ENCODE measurements around the gene LRRN4.

Gene LRRN4

GRCh38 chr20:6053776-6054688 is at the start of gene LRRN4:
LRRN4 (minus strand) TSS chr20:6054060; CDS start chr20:6052799, 1,261 bp downstream.
- no peak within 1 kb of the TSS for H3K4me3 Mint-ChIP-seq
- no peaks in the 10 kb centered on the region for H3K9me3 Mint-ChIP-seq
- no peaks in the 10 kb centered on the region for H3K36me3 Mint-ChIP-seq (ENCODE audit: low read depth)
- H3K27me3 Mint-ChIP-seq = peaks cover 44% of the 10 kb centered on the region
- peaks cover 6% of the 10 kb centered on the region for H3K4me1 Mint-ChIP-seq (ENCODE audit: low read depth)
- no peak within 1 kb of the TSS for H3K27ac Mint-ChIP-seq
- DNase-seq = no peak

GRCh38 chr20:6103301-6103700 is 49.4 kb upstream of the LRRN4 start:
- no peaks in the 10 kb centered on the region for H3K4me1 Mint-ChIP-seq (ENCODE audit: low read depth)

GRCh38 chr20:6101346-6101745 is 47.5 kb upstream of the LRRN4 start:
- Mint-ChIP-seq H3K4me1 (ENCODE audit: low read depth) (no peaks in the 10 kb centered on the region), H3K4me3 (no peak overlapping the region)
- no peak for DNase-seq

More at GRCh38 chr20:6103301-6103700, 49.4 kb upstream of the LRRN4 start:
- no peaks in the 10 kb centered on the region for H3K36me3 Mint-ChIP-seq (ENCODE audit: low read depth)
- H3K27ac Mint-ChIP-seq = no peak overlapping the region
- no peak overlapping the region for H3K4me3 Mint-ChIP-seq
- H3K9me3 Mint-ChIP-seq = no peaks in the 10 kb centered on the region
- peaks cover 2% of the 10 kb centered on the region for H3K27me3 Mint-ChIP-seq
- no peak for DNase-seq

GRCh38 chr20:6100246-6100645 is 46.4 kb upstream of the LRRN4 start:
- no peak overlapping the region for H3K4me3 Mint-ChIP-seq
- no peaks in the 10 kb centered on the region for H3K36me3 Mint-ChIP-seq (ENCODE audit: low read depth)
- H3K27ac Mint-ChIP-seq = no peak overlapping the region
- DNase-seq = no peak
- no peaks in the 10 kb centered on the region for H3K4me1 Mint-ChIP-seq (ENCODE audit: low read depth)
- H3K9me3 Mint-ChIP-seq = no peaks in the 10 kb centered on the region
- H3K27me3 Mint-ChIP-seq = peaks cover 6% of the 10 kb centered on the region

More at GRCh38 chr20:6101346-6101745, 47.5 kb upstream of the LRRN4 start:
- Mint-ChIP-seq H3K36me3 (ENCODE audit: low read depth) (no peaks in the 10 kb centered on the region), H3K9me3 (no peaks in the 10 kb centered on the region), H3K27me3 (peaks cover 6% of the 10 kb centered on the region), H3K27ac (no peak overlapping the region)

GRCh38 chr20:6099819-6100218 is 46.0 kb upstream of the LRRN4 start:
- no peak for DNase-seq
- Mint-ChIP-seq H3K27me3 (peaks cover 6% of the 10 kb centered on the region), H3K4me1 (ENCODE audit: low read depth) (no peaks in the 10 kb centered on the region), H3K4me3 (no peak overlapping the region), H3K9me3 (no peaks in the 10 kb centered on the region), H3K36me3 (ENCODE audit: low read depth) (no peaks in the 10 kb centered on the region), H3K27ac (no peak overlapping the region)

GRCh38 chr20:6095409-6095808 is 41.5 kb upstream of the LRRN4 start:
- DNase-seq = no peak

GRCh38 chr20:6094565-6094964 is 40.7 kb upstream of the LRRN4 start:
- H3K27me3 Mint-ChIP-seq = peaks cover 25% of the 10 kb centered on the region
- H3K4me3 Mint-ChIP-seq = no peak overlapping the region
- H3K36me3 Mint-ChIP-seq (ENCODE audit: low read depth) = no peaks in the 10 kb centered on the region
- no peaks in the 10 kb centered on the region for H3K4me1 Mint-ChIP-seq (ENCODE audit: low read depth)
- DNase-seq = no peak
- H3K9me3 Mint-ChIP-seq = no peaks in the 10 kb centered on the region
- H3K27ac Mint-ChIP-seq = no peak overlapping the region

More at GRCh38 chr20:6095409-6095808, 41.5 kb upstream of the LRRN4 start:
- Mint-ChIP-seq H3K36me3 (ENCODE audit: low read depth) (no peaks in the 10 kb centered on the region), H3K9me3 (no peaks in the 10 kb centered on the region), H3K4me3 (no peak overlapping the region), H3K4me1 (ENCODE audit: low read depth) (no peaks in the 10 kb centered on the region), H3K27ac (no peak overlapping the region), H3K27me3 (peaks cover 22% of the 10 kb centered on the region)

- no peak for DNase-seq
- H3K27me3 Mint-ChIP-seq = peaks cover 27% of the 10 kb centered on the region
- no peak overlapping the region for H3K27ac Mint-ChIP-seq
- H3K4me3 Mint-ChIP-seq = no peak overlapping the region
- no peaks in the 10 kb centered on the region for H3K9me3 Mint-ChIP-seq
- H3K36me3 Mint-ChIP-seq (ENCODE audit: low read depth) = no peaks in the 10 kb centered on the region
- no peaks in the 10 kb centered on the region for H3K4me1 Mint-ChIP-seq (ENCODE audit: low read depth)
Measured at GRCh38 chr20:6094063-6094462, 40.2 kb upstream of the LRRN4 start.

GRCh38 chr20:6091661-6092060 is 37.8 kb upstream of the LRRN4 start:
- H3K27ac Mint-ChIP-seq = no peak overlapping the region
- no peak for DNase-seq
- H3K4me3 Mint-ChIP-seq = no peak overlapping the region
- no peaks in the 10 kb centered on the region for H3K36me3 Mint-ChIP-seq (ENCODE audit: low read depth)
- no peaks in the 10 kb centered on the region for H3K9me3 Mint-ChIP-seq
- peaks cover 25% of the 10 kb centered on the region for H3K27me3 Mint-ChIP-seq
- H3K4me1 Mint-ChIP-seq (ENCODE audit: low read depth) = no peaks in the 10 kb centered on the region

- no peak for DNase-seq
- H3K4me1 Mint-ChIP-seq (ENCODE audit: low read depth) = no peaks in the 10 kb centered on the region
- H3K36me3 Mint-ChIP-seq (ENCODE audit: low read depth) = no peaks in the 10 kb centered on the region
- H3K9me3 Mint-ChIP-seq = no peaks in the 10 kb centered on the region
- H3K4me3 Mint-ChIP-seq = no peak overlapping the region
- H3K27ac Mint-ChIP-seq = no peak overlapping the region
- peaks cover 6% of the 10 kb centered on the region for H3K27me3 Mint-ChIP-seq
Measured at GRCh38 chr20:6086868-6087267, 33.0 kb upstream of the LRRN4 start.

GRCh38 chr20:6083926-6084325 is 30.1 kb upstream of the LRRN4 start:
- H3K4me3 Mint-ChIP-seq = no peak overlapping the region
- H3K9me3 Mint-ChIP-seq = no peaks in the 10 kb centered on the region
- H3K4me1 Mint-ChIP-seq (ENCODE audit: low read depth) = no peaks in the 10 kb centered on the region
- DNase-seq = no peak
- no peaks in the 10 kb centered on the region for H3K36me3 Mint-ChIP-seq (ENCODE audit: low read depth)
- H3K27ac Mint-ChIP-seq = no peak overlapping the region
- no peaks in the 10 kb centered on the region for H3K27me3 Mint-ChIP-seq

GRCh38 chr20:6081236-6081635 is 27.4 kb upstream of the LRRN4 start:
- H3K4me1 Mint-ChIP-seq (ENCODE audit: low read depth) = no peaks in the 10 kb centered on the region
- DNase-seq = no peak
- H3K27ac Mint-ChIP-seq = no peak overlapping the region
- H3K9me3 Mint-ChIP-seq = no peaks in the 10 kb centered on the region
- H3K36me3 Mint-ChIP-seq (ENCODE audit: low read depth) = no peaks in the 10 kb centered on the region
- peaks cover 4% of the 10 kb centered on the region for H3K27me3 Mint-ChIP-seq
- no peak overlapping the region for H3K4me3 Mint-ChIP-seq

- Mint-ChIP-seq H3K27ac (no peak overlapping the region), H3K27me3 (peaks cover 4% of the 10 kb centered on the region), H3K9me3 (no peaks in the 10 kb centered on the region), H3K4me1 (ENCODE audit: low read depth) (no peaks in the 10 kb centered on the region), H3K4me3 (no peak overlapping the region), H3K36me3 (ENCODE audit: low read depth) (no peaks in the 10 kb centered on the region)
- no peak for DNase-seq
Measured at GRCh38 chr20:6079016-6079415, 25.2 kb upstream of the LRRN4 start.

GRCh38 chr20:6075428-6076219 is 21.8 kb upstream of the LRRN4 start:
- no peaks in the 10 kb centered on the region for H3K9me3 Mint-ChIP-seq
- H3K27ac Mint-ChIP-seq = no peak overlapping the region
- H3K4me1 Mint-ChIP-seq (ENCODE audit: low read depth) = no peaks in the 10 kb centered on the region
- H3K4me3 Mint-ChIP-seq = no peak overlapping the region
- peaks cover 4% of the 10 kb centered on the region for H3K27me3 Mint-ChIP-seq
- DNase-seq = no peak
- no peaks in the 10 kb centered on the region for H3K36me3 Mint-ChIP-seq (ENCODE audit: low read depth)

- DNase-seq = no peak
- Mint-ChIP-seq H3K27ac (no peak overlapping the region), H3K4me1 (ENCODE audit: low read depth) (no peaks in the 10 kb centered on the region), H3K9me3 (no peaks in the 10 kb centered on the region), H3K36me3 (ENCODE audit: low read depth) (no peaks in the 10 kb centered on the region), H3K27me3 (peaks cover 4% of the 10 kb centered on the region), H3K4me3 (no peak overlapping the region)
Measured at GRCh38 chr20:6074784-6075183, 20.9 kb upstream of the LRRN4 start.
